DOHH2 (cell line): ENCODE measurements around the gene SH2B2.

Experiments
- H3F3A ChIP-seq: fragments of 200-600 bp; sonication (generic), shearing (Covaris generic); 2 replicates; pipeline ENCODE4 v1.6.0; 2016; ENCODE audit warnings: antibody characterized with exemption, mild to moderate bottlenecking; ENCODE audit not compliant: control insufficient read depth, insufficient read depth
- H3K27ac ChIP-seq: fragments of 200-600 bp; sonication (generic); 2 replicates; pipeline ENCODE4 v1.5.1; 2014; ENCODE audit warnings: low read depth, mild to moderate bottlenecking, low read length, moderate library complexity
- H3K27me3 ChIP-seq: fragments of 200-600 bp; sonication (generic); 2 replicates; pipeline ENCODE4 v1.6.1; 2014; ENCODE audit warnings: mild to moderate bottlenecking, low read length, mixed read lengths; ENCODE audit not compliant: control insufficient read depth
- H3K36me3 ChIP-seq: fragments of 200-600 bp; sonication (generic); 2 replicates; pipeline ENCODE4 v1.6.1; 2014; ENCODE audit warnings: mild to moderate bottlenecking, low read length, moderate library complexity, mixed read lengths; ENCODE audit not compliant: control insufficient read depth
- H3K4me1 ChIP-seq: fragments of 200-600 bp; sonication (generic); 2 replicates; pipeline ENCODE4 v1.6.1; 2014; ENCODE audit warnings: mild to moderate bottlenecking, low read length, mixed read lengths; ENCODE audit not compliant: control insufficient read depth
- H3K4me2 ChIP-seq: fragments of 200-600 bp; sonication (generic); 2 replicates; pipeline ENCODE4 v1.6.0; 2014; ENCODE audit warnings: mild to moderate bottlenecking, low read length, moderate library complexity
- H3K4me3 ChIP-seq: fragments of 200-600 bp; sonication (generic); 2 replicates; pipeline ENCODE4 v1.5.1; 2014; ENCODE audit warnings: mild to moderate bottlenecking, low read length, mixed read lengths
- H3K79me2 ChIP-seq: fragments of 200-600 bp; sonication (generic); 2 replicates; pipeline ENCODE4 v1.6.1; 2014; ENCODE audit warnings: mild to moderate bottlenecking, low read length, mixed read lengths; ENCODE audit not compliant: control insufficient read depth
- H3K9me2 ChIP-seq: fragments of 200-600 bp; sonication (generic); replicated peaks from 2 replicates; pipeline ENCODE4 v1.6.1; 2014; ENCODE audit warnings: mild to moderate bottlenecking, low read length, mixed read lengths; ENCODE audit not compliant: control insufficient read depth
- H3K9me3 ChIP-seq: fragments of 200-600 bp; sonication (generic); 2 replicates; pipeline ENCODE4 v1.6.1; 2014; ENCODE audit warnings: antibody characterized with exemption, low read length, mixed read lengths; ENCODE audit not compliant: control insufficient read depth, insufficient read depth
- H4K20me1 ChIP-seq: fragments of 200-600 bp; sonication (generic); 2 replicates; pipeline ENCODE4 v1.6.0; 2014; ENCODE audit warnings: low read depth, mild to moderate bottlenecking, antibody characterized with exemption, low read length, moderate library complexity; ENCODE audit not compliant: control insufficient read depth, insufficient read depth
- CTCF ChIP-seq: fragments of 200-600 bp; sonication (generic); IDR thresholded peaks from one replicate; pipeline ENCODE4 v1.5.1; 2014; ENCODE audit warnings: antibody characterized with exemption, mild to moderate bottlenecking, low read depth, low read length; ENCODE audit not compliant: poor library complexity, severe bottlenecking
- EZH2phosphoT487 ChIP-seq: fragments of 200-600 bp; sonication (generic); IDR thresholded peaks from 2 replicates; pipeline ENCODE4 v1.6.1; 2017; ENCODE audit warnings: borderline replicate concordance, mild to moderate bottlenecking, antibody characterized with exemption, low read length, moderate library complexity, mixed read lengths

Gene SH2B2

GRCh38 chr7:102296179-102296438 lies 9.4 kb downstream of the SH2B2 start:
- Histone ChIP-seq H4K20me1 (peaks cover 25% of the 10 kb centered on the region; the same call in 1 of the 2 replicates), H3K36me3 (peaks cover 73% of the 10 kb centered on the region), H3F3A (peaks cover 9% of the 10 kb centered on the region), H3K27ac (no peak overlapping the region), H3K79me2 (peaks cover 95% of the 10 kb centered on the region), H3K4me2 (no peak overlapping the region), H3K9me3 (no peaks in the 10 kb centered on the region), H3K9me2 (no peaks in the 10 kb centered on the region), H3K4me1 (peaks cover 60% of the 10 kb centered on the region), H3K27me3 (no peaks in the 10 kb centered on the region), H3K4me3 (no peak overlapping the region)
- no peak for TF ChIP-seq CTCF
- no peak for TF ChIP-seq EZH2phosphoT487

GRCh38 chr7:102296514-102296913 lies 9.8 kb downstream of the SH2B2 start:
- no peak for TF ChIP-seq EZH2phosphoT487
- TF ChIP-seq CTCF = no peak
- Histone ChIP-seq H3K4me3 (no peak overlapping the region), H3K36me3 (peaks cover 72% of the 10 kb centered on the region), H3K9me2 (no peaks in the 10 kb centered on the region), H3K27ac (no peak overlapping the region), H3K79me2 (peaks cover 95% of the 10 kb centered on the region), H3K27me3 (no peaks in the 10 kb centered on the region), H3K4me2 (no peak overlapping the region), H3K4me1 (peaks cover 60% of the 10 kb centered on the region), H3F3A (peaks cover 8% of the 10 kb centered on the region), H3K9me3 (no peaks in the 10 kb centered on the region), H4K20me1 (peaks cover 23% of the 10 kb centered on the region; the same call in 1 of the 2 replicates)

- no peaks in the 10 kb centered on the region for H3K9me3 ChIP-seq
- H3K27me3 ChIP-seq = no peaks in the 10 kb centered on the region
- peak overlapping the region; percentile 11; the same call in 1 of the 2 replicates for H3K27ac ChIP-seq
- TF ChIP-seq EZH2phosphoT487 (no peak), CTCF (no peak)
- H3K4me2 ChIP-seq = no peak overlapping the region
- peaks cover 60% of the 10 kb centered on the region for H3K4me1 ChIP-seq
- peaks cover 95% of the 10 kb centered on the region for H3K79me2 ChIP-seq
- H3K4me3 ChIP-seq = no peak overlapping the region
- H3K9me2 ChIP-seq = no peaks in the 10 kb centered on the region
- H3F3A ChIP-seq = peaks cover 5% of the 10 kb centered on the region
- H4K20me1 ChIP-seq = peaks cover 18% of the 10 kb centered on the region; the same call in 1 of the 2 replicates
- peaks cover 75% of the 10 kb centered on the region for H3K36me3 ChIP-seq
Observed at GRCh38 chr7:102297487-102298218, 11.0 kb downstream of the SH2B2 start.
